ENCODE results near the gene KLK15.

KLK15 gene

GRCh38 chr19:50833117-50833801, at the start of gene KLK15:
TSS of gene KLK15 (minus strand) at chr19:50833574. CDS start at chr19:50831492, 2,082 bp downstream.
- Histone ChIP-seq H2AFZ (ENCODE audit: low read length) (no peak within 1 kb of the TSS), H3F3A (ENCODE audit: insufficient read depth, low read length) (no peaks in the 10 kb centered on the region)
- TF ChIP-seq, protein P1, sequence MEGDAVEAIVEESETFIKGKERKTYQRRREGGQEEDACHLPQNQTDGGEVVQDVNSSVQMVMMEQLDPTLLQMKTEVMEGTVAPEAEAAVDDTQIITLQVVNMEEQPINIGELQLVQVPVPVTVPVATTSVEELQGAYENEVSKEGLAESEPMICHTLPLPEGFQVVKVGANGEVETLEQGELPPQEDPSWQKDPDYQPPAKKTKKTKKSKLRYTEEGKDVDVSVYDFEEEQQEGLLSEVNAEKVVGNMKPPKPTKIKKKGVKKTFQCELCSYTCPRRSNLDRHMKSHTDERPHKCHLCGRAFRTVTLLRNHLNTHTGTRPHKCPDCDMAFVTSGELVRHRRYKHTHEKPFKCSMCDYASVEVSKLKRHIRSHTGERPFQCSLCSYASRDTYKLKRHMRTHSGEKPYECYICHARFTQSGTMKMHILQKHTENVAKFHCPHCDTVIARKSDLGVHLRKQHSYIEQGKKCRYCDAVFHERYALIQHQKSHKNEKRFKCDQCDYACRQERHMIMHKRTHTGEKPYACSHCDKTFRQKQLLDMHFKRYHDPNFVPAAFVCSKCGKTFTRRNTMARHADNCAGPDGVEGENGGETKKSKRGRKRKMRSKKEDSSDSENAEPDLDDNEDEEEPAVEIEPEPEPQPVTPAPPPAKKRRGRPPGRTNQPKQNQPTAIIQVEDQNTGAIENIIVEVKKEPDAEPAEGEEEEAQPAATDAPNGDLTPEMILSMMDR (IDR thresholded peaks at IDR 0.05; ENCODE audit: low read length): no peak
- no peak for TF ChIP-seq EZH2 (IDR thresholded peaks at IDR 0.05; ENCODE audit: borderline replicate concordance, low read length)

DNA sequence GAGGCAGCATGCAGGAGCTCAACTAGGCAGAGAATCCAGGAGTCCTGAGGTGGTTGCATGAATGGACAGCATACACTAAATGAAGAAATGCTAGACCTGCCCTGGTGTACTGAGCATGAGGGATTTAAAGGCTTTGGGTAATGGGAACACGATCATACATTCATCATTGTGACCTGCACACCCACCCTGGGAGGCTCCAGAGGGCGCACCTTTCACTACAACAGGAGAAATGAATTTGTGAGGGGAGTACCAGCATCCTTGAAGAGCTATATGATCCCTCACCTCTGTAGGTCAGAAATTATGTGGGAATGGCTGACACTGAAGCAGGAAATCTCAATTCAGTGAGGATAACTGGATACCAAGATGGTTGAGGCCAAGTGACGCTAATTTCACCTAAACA, 48.8 kb upstream of the KLK15 start:
- peaks cover 3% of the 10 kb centered on the region; the same call in 1 of the 2 replicates for H3K27me3 ChIP-seq (ENCODE audit: insufficient read depth, low read length)

More at GRCh38 chr19:50833117-50833801, at the start of gene KLK15:
- no peak within 1 kb of the TSS for H3K9ac ChIP-seq (ENCODE audit: low read length)
- H3K4me3 ChIP-seq (ENCODE audit: low read depth, low read length, poor library complexity, severe bottlenecking): no peak within 1 kb of the TSS
- H3K79me2 ChIP-seq (ENCODE audit: insufficient read depth, low read length): no peaks in the 10 kb centered on the region
- H3K36me3 ChIP-seq (ENCODE audit: insufficient read depth, low read length): no peaks in the 10 kb centered on the region
- H3K4me2 ChIP-seq (ENCODE audit: low read length): no peak within 1 kb of the TSS
- H3K27me3 ChIP-seq (ENCODE audit: insufficient read depth, low read length): peaks cover 4% of the 10 kb centered on the region; the same call in 1 of the 2 replicates
- no peaks in the 10 kb centered on the region for H4K20me1 ChIP-seq (ENCODE audit: insufficient read depth, low read length)
- H3K27ac ChIP-seq (ENCODE audit: low read depth, low read length, poor library complexity, severe bottlenecking): no peak within 1 kb of the TSS
- no peaks in the 10 kb centered on the region for H3K9me3 ChIP-seq (ENCODE audit: low read length)
- H3K9me2 ChIP-seq (ENCODE audit: low read depth, low read length): no peaks in the 10 kb centered on the region
- H3K4me1 ChIP-seq (ENCODE audit: insufficient read depth, low read length, severe bottlenecking): peaks cover 10% of the 10 kb centered on the region

DNA sequence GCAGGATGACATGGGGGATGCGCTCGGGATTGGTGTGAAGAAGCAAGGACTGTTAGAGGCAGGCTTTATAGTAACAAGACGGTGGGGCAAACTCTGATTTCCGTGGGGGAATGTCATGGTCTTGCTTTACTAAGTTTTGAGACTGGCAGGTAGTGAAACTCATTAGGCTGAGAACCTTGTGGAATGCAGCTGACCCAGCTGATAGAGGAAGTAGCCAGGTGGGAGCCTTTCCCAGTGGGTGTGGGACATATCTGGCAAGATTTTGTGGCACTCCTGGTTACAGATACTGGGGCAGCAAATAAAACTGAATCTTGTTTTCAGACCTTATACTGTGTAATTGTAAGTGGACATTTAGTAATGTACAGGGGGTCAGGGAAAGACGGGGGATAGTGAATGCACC, 46.9 kb upstream of the KLK15 start:
- no peak for TF ChIP-seq EZH2 (IDR thresholded peaks at IDR 0.05; ENCODE audit: borderline replicate concordance, low read length)
- TF ChIP-seq, protein P1 (IDR thresholded peaks at IDR 0.05; ENCODE audit: low read length): no peak
- no peak overlapping the region for H3K4me3 ChIP-seq (ENCODE audit: low read depth, low read length, poor library complexity, severe bottlenecking)
- H3K27me3 ChIP-seq (ENCODE audit: insufficient read depth, low read length): no peaks in the 10 kb centered on the region
- H3K27ac ChIP-seq (ENCODE audit: low read depth, low read length, poor library complexity, severe bottlenecking): no peak overlapping the region
- H3K36me3 ChIP-seq (ENCODE audit: insufficient read depth, low read length): no peaks in the 10 kb centered on the region
- no peak overlapping the region for H2AFZ ChIP-seq (ENCODE audit: low read length)
- no peak overlapping the region for H3K9ac ChIP-seq (ENCODE audit: low read length)
- no peaks in the 10 kb centered on the region for H3K4me1 ChIP-seq (ENCODE audit: insufficient read depth, low read length, severe bottlenecking)
- H3F3A ChIP-seq (ENCODE audit: insufficient read depth, low read length): no peaks in the 10 kb centered on the region
- no peaks in the 10 kb centered on the region for H4K20me1 ChIP-seq (ENCODE audit: insufficient read depth, low read length)
- H3K4me2 ChIP-seq (ENCODE audit: low read length): no peak overlapping the region
- H3K79me2 ChIP-seq (ENCODE audit: insufficient read depth, low read length): no peaks in the 10 kb centered on the region
- H3K9me2 ChIP-seq (ENCODE audit: low read depth, low read length): no peaks in the 10 kb centered on the region
- no peaks in the 10 kb centered on the region for H3K9me3 ChIP-seq (ENCODE audit: low read length)

More for the DNA sequence above, 48.8 kb upstream of the KLK15 start:
- Histone ChIP-seq H3K79me2 (ENCODE audit: insufficient read depth, low read length) (no peaks in the 10 kb centered on the region), H3K4me3 (ENCODE audit: low read depth, low read length, poor library complexity, severe bottlenecking) (no peak overlapping the region), H3F3A (ENCODE audit: insufficient read depth, low read length) (no peaks in the 10 kb centered on the region), H3K9ac (ENCODE audit: low read length) (no peak overlapping the region), H3K9me2 (ENCODE audit: low read depth, low read length) (no peaks in the 10 kb centered on the region), H3K4me1 (ENCODE audit: insufficient read depth, low read length, severe bottlenecking) (no peaks in the 10 kb centered on the region), H4K20me1 (ENCODE audit: insufficient read depth, low read length) (no peaks in the 10 kb centered on the region), H3K4me2 (ENCODE audit: low read length) (no peak overlapping the region), H3K36me3 (ENCODE audit: insufficient read depth, low read length) (no peaks in the 10 kb centered on the region), H3K9me3 (ENCODE audit: low read length) (no peaks in the 10 kb centered on the region), H2AFZ (ENCODE audit: low read length) (no peak overlapping the region), H3K27ac (ENCODE audit: low read depth, low read length, poor library complexity, severe bottlenecking) (no peak overlapping the region)
- TF ChIP-seq EZH2 (IDR thresholded peaks at IDR 0.05; ENCODE audit: borderline replicate concordance, low read length): no peak
- TF ChIP-seq, protein P1 (IDR thresholded peaks at IDR 0.05; ENCODE audit: low read length): peak; percentile 39; the same call in 1 of the 2 replicates
